HEK293 (cell line): ENCODE results near the gene EHD1.

Source experiments
- KLF10 ChIP-seq: fragments of 450-650 bp; IDR thresholded peaks from 2 replicates; pipeline ENCODE4 v1.5.1; 2018; ENCODE audit warnings: missing biosample characterization, mild to moderate bottlenecking, missing genetic modification characterization
- YY1 ChIP-seq: fragments of 450-650 bp; formaldehyde crosslinking; IDR thresholded peaks from 2 replicates; pipeline ENCODE4 v1.5.1; 2018; ENCODE audit warnings: missing biosample characterization, missing genetic modification characterization
- ZNF248 ChIP-seq: fragments of 450-650 bp; formaldehyde crosslinking; IDR thresholded peaks from 2 replicates; pipeline ENCODE4 v1.5.1; 2017; ENCODE audit warnings: missing biosample characterization, missing genetic modification characterization
- ZNF274 ChIP-seq, 2 experiments: fragments of 200-500 bp in 1 of 2; fragments of 450-650 bp in 1 of 2; sonication (Bioruptor generic) in 1 of 2; formaldehyde crosslinking in 1 of 2; IDR thresholded peaks; 2 replicates each; pipeline versions ENCODE4 v1.5.1 to v1.6.1; 2014 to 2016; ENCODE audit warnings: borderline replicate concordance in 1 of 2, inconsistent platforms in 1 of 2, low read length in 1 of 2, missing biosample characterization in 1 of 2, missing genetic modification characterization in 1 of 2
- ZNF48 ChIP-seq: fragments of 450-650 bp; formaldehyde crosslinking; IDR thresholded peaks from 2 replicates; pipeline ENCODE4 v1.5.1; 2016; ENCODE audit warnings: missing biosample characterization, missing genetic modification characterization
- ZNF501 ChIP-seq: fragments of 450-650 bp; formaldehyde crosslinking; IDR thresholded peaks from 2 replicates; pipeline ENCODE4 v1.5.1; 2016; ENCODE audit warnings: missing biosample characterization, missing genetic modification characterization
- ZNF561 ChIP-seq: fragments of 450-650 bp; IDR thresholded peaks from 2 replicates; pipeline ENCODE4 v1.5.1; 2018; ENCODE audit warnings: missing biosample characterization, missing genetic modification characterization, borderline replicate concordance
- ZNF629 ChIP-seq: fragments of 450-650 bp; formaldehyde crosslinking; IDR thresholded peaks from 2 replicates; pipeline ENCODE4 v1.5.1; 2017; ENCODE audit warnings: missing biosample characterization, missing genetic modification characterization
- ZNF830 ChIP-seq: fragments of 450-650 bp; IDR thresholded peaks from 2 replicates; pipeline ENCODE4 v1.5.0; 2018; ENCODE audit warnings: missing biosample characterization, missing genetic modification characterization, low read depth, mild to moderate bottlenecking, moderate library complexity
- TF ChIP-seq, protein P1 (sequence below): fragments of 450-650 bp; formaldehyde crosslinking; IDR thresholded peaks from 2 replicates; pipeline ENCODE4 v1.5.1; 2016; ENCODE audit warnings: missing biosample characterization, missing genetic modification characterization
- TF ChIP-seq, protein P2 (sequence below): fragments of 450-650 bp; formaldehyde crosslinking; IDR thresholded peaks from 2 replicates; pipeline ENCODE4 v1.5.1; 2016; ENCODE audit warnings: missing biosample characterization, missing genetic modification characterization, borderline replicate concordance
- TF ChIP-seq, protein P3 (sequence below): fragments of 450-650 bp; formaldehyde crosslinking; conservative IDR thresholded peaks from 2 replicates; pipeline ENCODE4 v1.5.1; 2016; ENCODE audit warnings: low read depth, missing biosample characterization, missing genetic modification characterization
- TF ChIP-seq, protein P4 (sequence below): fragments of 450-650 bp; formaldehyde crosslinking; IDR thresholded peaks from 2 replicates; pipeline ENCODE4 v1.5.1; 2016; ENCODE audit warnings: missing biosample characterization, missing genetic modification characterization
- TF ChIP-seq, protein P5 (sequence below): fragments of 450-650 bp; formaldehyde crosslinking; IDR thresholded peaks from 2 replicates; pipeline ENCODE4 v1.5.1; 2016; ENCODE audit warnings: missing biosample characterization, missing genetic modification characterization

DNA sequence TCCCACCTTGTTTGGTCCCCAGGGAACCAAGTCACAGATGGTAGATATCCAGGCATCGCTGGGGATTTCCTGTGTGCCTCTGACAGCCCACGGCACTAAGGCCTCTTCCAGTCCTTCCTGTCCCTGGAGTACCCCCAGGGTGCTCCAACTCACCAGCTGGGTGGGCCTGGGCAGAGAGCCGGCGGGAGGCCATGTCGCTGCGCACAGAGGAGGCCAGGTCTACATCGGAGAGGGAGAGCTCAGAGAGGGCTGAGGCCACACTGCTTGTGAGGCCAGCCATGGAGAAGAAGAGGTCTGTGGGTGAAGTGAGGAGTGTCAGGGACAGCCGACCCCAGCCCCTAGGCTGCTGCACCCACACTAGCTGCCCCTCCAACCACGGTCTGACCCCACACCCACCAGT is 33.3 kb upstream of the EHD1 start:
- TF ChIP-seq ZNF274 (IDR thresholded peaks at IDR 0.05; ENCODE audit: low read length) (no peak), ZNF274 (tag by site-specific recombination; IDR thresholded peaks at IDR 0.05; ENCODE audit: borderline replicate concordance) (no peak), ZNF248 (tag by site-specific recombination) (no peak), YY1 (no peak), ZNF830 (tag by site-specific recombination) (no peak), ZNF629 (tag by site-specific recombination) (no peak), ZNF501 (no peak), KLF10 (tag by site-specific recombination) (no peak), ZNF48 (tag by site-specific recombination) (no peak), ZNF561 (tag by site-specific recombination) (no peak)
- TF ChIP-seq, protein P1, sequence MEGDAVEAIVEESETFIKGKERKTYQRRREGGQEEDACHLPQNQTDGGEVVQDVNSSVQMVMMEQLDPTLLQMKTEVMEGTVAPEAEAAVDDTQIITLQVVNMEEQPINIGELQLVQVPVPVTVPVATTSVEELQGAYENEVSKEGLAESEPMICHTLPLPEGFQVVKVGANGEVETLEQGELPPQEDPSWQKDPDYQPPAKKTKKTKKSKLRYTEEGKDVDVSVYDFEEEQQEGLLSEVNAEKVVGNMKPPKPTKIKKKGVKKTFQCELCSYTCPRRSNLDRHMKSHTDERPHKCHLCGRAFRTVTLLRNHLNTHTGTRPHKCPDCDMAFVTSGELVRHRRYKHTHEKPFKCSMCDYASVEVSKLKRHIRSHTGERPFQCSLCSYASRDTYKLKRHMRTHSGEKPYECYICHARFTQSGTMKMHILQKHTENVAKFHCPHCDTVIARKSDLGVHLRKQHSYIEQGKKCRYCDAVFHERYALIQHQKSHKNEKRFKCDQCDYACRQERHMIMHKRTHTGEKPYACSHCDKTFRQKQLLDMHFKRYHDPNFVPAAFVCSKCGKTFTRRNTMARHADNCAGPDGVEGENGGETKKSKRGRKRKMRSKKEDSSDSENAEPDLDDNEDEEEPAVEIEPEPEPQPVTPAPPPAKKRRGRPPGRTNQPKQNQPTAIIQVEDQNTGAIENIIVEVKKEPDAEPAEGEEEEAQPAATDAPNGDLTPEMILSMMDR (tag by site-specific recombination) = no peak
- TF ChIP-seq, protein P2, sequence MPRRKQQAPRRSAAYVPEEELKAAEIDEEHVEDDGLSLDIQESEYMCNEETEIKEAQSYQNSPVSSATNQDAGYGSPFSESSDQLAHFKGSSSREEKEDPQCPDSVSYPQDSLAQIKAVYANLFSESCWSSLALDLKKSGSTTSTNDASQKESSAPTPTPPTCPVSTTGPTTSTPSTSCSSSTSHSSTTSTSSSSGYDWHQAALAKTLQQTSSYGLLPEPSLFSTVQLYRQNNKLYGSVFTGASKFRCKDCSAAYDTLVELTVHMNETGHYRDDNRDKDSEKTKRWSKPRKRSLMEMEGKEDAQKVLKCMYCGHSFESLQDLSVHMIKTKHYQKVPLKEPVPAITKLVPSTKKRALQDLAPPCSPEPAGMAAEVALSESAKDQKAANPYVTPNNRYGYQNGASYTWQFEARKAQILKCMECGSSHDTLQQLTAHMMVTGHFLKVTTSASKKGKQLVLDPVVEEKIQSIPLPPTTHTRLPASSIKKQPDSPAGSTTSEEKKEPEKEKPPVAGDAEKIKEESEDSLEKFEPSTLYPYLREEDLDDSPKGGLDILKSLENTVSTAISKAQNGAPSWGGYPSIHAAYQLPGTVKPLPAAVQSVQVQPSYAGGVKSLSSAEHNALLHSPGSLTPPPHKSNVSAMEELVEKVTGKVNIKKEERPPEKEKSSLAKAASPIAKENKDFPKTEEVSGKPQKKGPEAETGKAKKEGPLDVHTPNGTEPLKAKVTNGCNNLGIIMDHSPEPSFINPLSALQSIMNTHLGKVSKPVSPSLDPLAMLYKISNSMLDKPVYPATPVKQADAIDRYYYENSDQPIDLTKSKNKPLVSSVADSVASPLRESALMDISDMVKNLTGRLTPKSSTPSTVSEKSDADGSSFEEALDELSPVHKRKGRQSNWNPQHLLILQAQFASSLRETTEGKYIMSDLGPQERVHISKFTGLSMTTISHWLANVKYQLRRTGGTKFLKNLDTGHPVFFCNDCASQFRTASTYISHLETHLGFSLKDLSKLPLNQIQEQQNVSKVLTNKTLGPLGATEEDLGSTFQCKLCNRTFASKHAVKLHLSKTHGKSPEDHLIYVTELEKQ (tag by site-specific recombination) = no peak
- TF ChIP-seq, protein P3, sequence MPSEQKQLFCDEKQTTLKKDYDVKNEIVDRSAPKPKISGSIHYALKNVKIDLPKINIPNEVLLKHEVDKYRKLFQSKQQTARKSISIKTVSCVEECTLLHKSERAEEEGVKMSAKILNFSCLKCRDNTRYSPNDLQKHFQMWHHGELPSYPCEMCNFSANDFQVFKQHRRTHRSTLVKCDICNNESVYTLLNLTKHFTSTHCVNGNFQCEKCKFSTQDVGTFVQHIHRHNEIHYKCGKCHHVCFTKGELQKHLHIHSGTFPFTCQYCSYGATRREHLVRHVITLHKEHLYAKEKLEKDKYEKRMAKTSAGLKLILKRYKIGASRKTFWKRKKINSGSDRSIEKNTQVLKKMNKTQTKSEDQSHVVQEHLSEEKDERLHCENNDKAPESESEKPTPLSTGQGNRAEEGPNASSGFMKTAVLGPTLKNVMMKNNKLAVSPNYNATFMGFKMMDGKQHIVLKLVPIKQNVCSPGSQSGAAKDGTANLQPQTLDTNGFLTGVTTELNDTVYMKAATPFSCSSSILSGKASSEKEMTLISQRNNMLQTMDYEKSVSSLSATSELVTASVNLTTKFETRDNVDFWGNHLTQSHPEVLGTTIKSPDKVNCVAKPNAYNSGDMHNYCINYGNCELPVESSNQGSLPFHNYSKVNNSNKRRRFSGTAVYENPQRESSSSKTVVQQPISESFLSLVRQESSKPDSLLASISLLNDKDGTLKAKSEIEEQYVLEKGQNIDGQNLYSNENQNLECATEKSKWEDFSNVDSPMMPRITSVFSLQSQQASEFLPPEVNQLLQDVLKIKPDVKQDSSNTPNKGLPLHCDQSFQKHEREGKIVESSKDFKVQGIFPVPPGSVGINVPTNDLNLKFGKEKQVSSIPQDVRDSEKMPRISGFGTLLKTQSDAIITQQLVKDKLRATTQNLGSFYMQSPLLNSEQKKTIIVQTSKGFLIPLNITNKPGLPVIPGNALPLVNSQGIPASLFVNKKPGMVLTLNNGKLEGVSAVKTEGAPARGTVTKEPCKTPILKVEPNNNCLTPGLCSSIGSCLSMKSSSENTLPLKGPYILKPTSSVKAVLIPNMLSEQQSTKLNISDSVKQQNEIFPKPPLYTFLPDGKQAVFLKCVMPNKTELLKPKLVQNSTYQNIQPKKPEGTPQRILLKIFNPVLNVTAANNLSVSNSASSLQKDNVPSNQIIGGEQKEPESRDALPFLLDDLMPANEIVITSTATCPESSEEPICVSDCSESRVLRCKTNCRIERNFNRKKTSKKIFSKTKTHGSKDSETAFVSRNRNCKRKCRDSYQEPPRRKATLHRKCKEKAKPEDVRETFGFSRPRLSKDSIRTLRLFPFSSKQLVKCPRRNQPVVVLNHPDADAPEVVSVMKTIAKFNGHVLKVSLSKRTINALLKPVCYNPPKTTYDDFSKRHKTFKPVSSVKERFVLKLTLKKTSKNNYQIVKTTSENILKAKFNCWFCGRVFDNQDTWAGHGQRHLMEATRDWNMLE (tag by site-specific recombination) = no peak
- TF ChIP-seq, protein P4, sequence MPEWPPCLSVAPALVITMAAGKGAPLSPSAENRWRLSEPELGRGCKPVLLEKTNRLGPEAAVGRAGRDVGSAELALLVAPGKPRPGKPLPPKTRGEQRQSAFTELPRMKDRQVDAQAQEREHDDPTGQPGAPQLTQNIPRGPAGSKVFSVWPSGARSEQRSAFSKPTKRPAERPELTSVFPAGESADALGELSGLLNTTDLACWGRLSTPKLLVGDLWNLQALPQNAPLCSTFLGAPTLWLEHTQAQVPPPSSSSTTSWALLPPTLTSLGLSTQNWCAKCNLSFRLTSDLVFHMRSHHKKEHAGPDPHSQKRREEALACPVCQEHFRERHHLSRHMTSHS (tag by site-specific recombination) = no peak
- TF ChIP-seq, protein P5, sequence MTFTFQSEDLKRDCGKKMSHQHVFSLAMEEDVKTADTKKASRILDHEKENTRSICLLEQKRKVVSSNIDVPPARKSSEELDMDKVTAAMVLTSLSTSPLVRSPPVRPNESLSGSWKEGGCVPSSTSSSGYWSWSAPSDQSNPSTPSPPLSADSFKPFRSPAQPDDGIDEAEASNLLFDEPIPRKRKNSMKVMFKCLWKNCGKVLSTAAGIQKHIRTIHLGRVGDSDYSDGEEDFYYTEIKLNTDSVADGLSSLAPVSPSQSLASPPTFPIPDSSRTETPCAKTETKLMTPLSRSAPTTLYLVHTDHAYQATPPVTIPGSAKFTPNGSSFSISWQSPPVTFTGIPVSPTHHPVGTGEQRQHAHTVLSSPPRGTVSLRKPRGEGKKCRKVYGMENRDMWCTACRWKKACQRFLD (tag by site-specific recombination) = no peak
